HG02943 (cell line): Measurements from ENCODE around the gene PTGR3.
A peak's percentile ranks its signal among the peaks of the same experiment; 100 is the strongest.

Experiments
- ATAC-seq: cut with Tn5 transposase; IDR thresholded peaks from one replicate; pipeline ENCODE4 v1.9.1; 2021; ENCODE audit warnings: mild to moderate bottlenecking, low read depth, moderate library complexity; ENCODE audit not compliant: unreplicated experiment

PTGR3 gene

GRCh38 chr18:75172299-75173124 lies 36.4 kb downstream of the PTGR3 start:
- peak; percentile 15 for ATAC-seq

DNA sequence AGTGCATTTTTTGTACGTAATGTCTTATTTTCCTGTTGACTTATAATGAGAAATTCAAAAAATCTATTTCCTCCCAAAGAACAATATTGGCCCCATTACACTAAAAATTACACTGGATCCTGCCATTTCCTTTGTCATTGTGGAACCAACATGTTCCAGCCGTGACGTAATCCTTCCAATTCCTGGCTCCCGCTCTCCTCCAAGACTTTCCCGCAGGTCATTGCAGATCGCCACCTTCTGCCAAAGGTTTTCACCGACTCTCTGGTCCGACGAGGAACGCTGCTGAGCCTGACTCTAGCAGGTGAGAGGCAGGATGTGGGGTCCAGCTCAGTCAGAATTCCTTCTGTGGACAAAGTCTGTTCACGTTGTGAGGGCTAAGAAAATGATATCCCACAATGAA lies 38.0 kb downstream of the PTGR3 start:
- no peak for ATAC-seq

- no peak for ATAC-seq
Measured at GRCh38 chr18:75170022-75170789, 38.7 kb downstream of the PTGR3 start.

DNA sequence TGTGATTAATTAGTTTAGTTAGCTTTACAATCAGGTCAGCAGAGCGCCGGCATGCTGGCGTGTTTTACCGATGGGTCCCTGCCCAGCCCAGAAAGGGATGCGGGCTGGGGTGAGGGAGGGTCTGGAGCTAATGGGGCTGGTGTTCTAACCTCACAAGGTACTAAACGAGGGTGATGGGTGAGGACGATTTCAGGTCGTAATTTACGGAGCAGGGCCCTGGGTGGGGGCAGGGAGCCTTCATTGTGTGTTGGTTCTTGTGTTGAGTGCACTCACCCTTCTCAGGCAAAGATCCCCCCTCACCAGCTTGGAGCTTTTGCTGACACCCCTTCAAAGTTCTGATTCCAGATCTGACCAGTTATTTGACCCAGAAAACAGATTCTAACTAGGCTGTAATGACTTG lies 39.5 kb downstream of the PTGR3 start:
- no peak for ATAC-seq

GRCh38 chr18:75168619-75169018 lies 40.3 kb downstream of the PTGR3 start:
- ATAC-seq, result no peak

GRCh38 chr18:75167759-75168618 lies 41.0 kb downstream of the PTGR3 start:
- no peak for ATAC-seq

DNA sequence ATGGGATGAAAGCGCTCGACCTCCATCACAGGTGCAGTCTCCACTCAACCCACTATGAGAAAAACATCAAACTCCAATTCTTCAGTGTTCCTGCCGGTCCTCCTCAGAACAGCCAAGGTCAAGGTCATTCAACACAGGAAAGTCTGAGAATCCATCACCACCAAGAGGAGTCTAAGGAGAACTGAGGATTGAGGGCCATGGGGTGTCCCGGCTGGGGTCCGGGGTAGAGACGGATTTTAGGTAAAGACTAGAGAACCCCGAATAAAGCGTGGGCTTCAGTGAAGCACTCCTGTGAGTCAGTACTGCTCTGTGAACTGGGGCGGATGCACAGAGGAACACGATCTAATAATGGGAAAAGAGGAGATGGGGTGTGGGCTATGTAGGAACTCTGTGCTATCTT lies 41.8 kb downstream of the PTGR3 start:
- no peak for ATAC-seq

GRCh38 chr18:75165926-75166325 lies 43.0 kb downstream of the PTGR3 start:
- no peak for ATAC-seq

- ATAC-seq, result no peak
Measured at GRCh38 chr18:75164479-75164878, 44.5 kb downstream of the PTGR3 start.

- ATAC-seq, result no peak
Measured at GRCh38 chr18:75163736-75164135, 45.2 kb downstream of the PTGR3 start.

DNA sequence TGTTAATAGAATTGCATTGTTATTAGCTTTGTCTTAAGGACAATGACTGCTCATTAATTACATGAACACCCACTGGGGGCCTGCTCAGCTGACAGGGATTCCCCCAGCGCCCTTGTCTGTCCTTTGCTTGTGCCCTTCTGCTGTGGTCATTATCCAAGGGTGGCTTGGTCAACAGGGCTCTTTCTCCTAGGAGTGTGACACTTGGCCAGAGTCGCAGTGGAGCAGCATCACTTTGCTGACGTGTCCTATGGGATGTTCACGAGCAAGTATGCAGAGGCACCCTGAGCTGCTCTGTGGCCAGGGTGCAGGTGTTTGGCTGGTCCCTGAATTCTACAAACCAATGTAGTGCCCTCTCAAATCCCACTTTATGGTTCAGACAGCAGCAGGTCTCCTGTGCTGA lies 46.0 kb downstream of the PTGR3 start:
- ATAC-seq, result no peak

DNA sequence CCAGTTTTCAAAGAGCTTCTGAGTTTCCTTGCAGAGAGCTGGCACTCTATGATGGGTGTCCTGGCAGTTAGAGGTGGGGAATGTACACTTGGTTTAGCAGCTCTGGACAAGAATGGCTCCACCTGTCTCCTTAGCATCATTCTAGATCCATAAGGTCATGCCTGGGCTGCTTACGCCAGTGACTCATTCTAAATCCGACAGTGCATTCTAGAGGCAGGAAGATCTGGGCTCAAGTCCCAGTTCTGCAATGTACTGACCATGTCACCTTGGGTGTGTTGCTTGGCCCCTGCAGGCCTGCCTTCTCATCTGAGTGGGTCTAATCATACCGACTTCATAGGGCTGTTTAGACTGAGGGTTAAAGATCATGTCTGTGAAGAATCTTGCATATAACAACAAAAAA lies 46.5 kb downstream of the PTGR3 start:
- no peak for ATAC-seq

- ATAC-seq, result no peak
Measured at GRCh38 chr18:75161256-75162028, 47.5 kb downstream of the PTGR3 start.

DNA sequence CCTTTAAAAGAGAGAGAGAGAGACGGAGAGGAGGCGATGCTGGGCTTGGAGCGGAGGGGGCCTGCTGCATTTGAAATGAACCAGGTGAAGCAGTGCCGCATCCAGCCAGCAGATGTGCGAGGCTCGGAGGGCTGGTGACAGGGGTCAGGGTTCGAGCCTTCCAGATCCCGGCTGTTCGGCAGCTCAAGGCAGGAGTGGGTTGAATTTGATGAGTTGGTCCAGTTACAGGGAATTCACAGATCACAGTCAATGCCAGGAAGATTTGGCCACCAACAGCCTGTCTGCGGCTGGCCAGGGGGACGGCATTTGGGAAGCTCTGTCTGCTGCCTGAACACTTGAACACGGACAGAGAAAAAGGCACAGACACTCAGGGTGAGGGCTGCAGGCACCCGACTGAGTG lies 48.6 kb downstream of the PTGR3 start:
- ATAC-seq, result no peak

GRCh38 chr18:75159646-75160356 lies 49.1 kb downstream of the PTGR3 start:
- no peak for ATAC-seq

DNA sequence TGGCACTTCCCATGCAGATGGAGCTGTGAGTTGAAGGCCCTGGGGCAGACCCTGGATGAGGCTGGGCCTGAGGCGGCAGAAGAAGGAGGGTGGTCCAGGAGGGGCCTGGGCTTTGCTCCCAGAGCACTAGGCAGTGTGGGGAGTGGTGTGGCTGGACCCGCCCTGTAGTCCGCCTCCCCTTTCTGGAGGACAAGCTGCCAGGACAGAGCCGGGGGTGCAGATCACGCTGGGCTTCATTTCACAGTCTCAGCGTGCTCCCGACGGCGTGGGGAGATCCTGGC lies 49.8 kb downstream of the PTGR3 start:
- ATAC-seq, result no peak
